ENCODE measurements around the gene SLIT3. TPM values are rescaled to one million over a fixed set of nuclear protein-coding genes. Genes with fewer than 3 reads are reported as not detected.

Gene SLIT3
- total and polyA plus RNA-seq, 9 of the 15 experiments (the other 6 are each of a cell fraction or from before 2014, with no cell fraction given): 0.01 to 0.04 TPM; not detected in 7

DNA sequence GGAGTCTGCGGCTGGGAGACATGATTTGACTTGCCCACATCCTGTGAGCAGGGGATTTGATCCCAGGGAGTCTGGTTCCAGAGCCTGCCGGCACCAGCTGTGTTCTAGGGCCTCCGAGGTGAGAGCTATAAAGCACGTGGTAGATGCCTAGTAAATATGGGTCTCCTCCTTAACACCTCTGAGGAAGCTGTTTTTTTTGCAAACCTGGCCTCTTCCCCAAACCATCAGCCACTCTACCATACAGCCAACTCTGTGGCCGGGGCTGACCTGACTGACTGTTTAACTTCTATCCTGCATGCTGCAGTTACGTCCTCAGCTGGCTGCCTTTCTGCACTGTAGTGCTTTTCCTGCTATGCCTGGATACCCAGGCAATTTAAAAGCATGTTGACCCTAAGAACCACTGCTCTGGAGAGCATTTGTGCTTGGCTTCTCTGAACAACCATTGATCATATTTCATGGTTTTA lies 220.5 kb downstream of the SLIT3 start:
- Histone ChIP-seq H3K4me3 (no peak overlapping the region), H3K27me3 (ENCODE audit: control insufficient read depth in 2 of 2, insufficient read depth in 2 of 2, low read length in 2 of 2) (peaks cover 0 to 4% of the 10 kb centered on the region in 2 experiments; a peak in 1 of 5 replicates), H3K9ac (ENCODE audit: insufficient read depth in 1 of 2, low read depth in 2 of 2, low read length in 2 of 2) (no peak overlapping the region), H3K36me3 (ENCODE audit: control insufficient read depth, insufficient read depth, low read length) (no peaks in the 10 kb centered on the region), H4K20me1 (replicated peaks; ENCODE audit: control insufficient read depth, insufficient read depth, low read length) (no peaks in the 10 kb centered on the region), H3K9me3 (replicated peaks; ENCODE audit: control insufficient read depth, insufficient read depth, low read depth, low read length) (no peaks in the 10 kb centered on the region), H3K79me2 (ENCODE audit: control insufficient read depth, insufficient read depth, low read length) (no peaks in the 10 kb centered on the region), H3K9me1 (ENCODE audit: control insufficient read depth, insufficient read depth, low read length) (no peaks in the 10 kb centered on the region), H3K4me2 (ENCODE audit: insufficient read depth, low read length) (no peak overlapping the region), H2AFZ (ENCODE audit: low read depth, low read length) (no peak overlapping the region), H3K4me1 (replicated peaks in 1 of 2; ENCODE audit: control insufficient read depth in 2 of 2, insufficient read depth in 2 of 2, low read length in 2 of 2) (no peaks in the 10 kb centered on the region), H3K27ac (ENCODE audit: extremely low read depth, low read depth, low read length) (no peak overlapping the region)
- WGBS (ENCODE audit: insufficient coverage, low coverage, missing lambda C conversion rate): 0% methylated on average over 6 of the region's 6 CpGs
- FAIRE-seq (no peak), ATAC-seq (no peak), DNase-seq (ENCODE audit: extremely low read depth in 1 of 4, low spot score in 3 of 4) (no peak)
- no TSS peak for BruUV-seq (replicated peaks)
- intact Hi-C loops (cut with micrococcal nuclease) (no loop called here), in situ Hi-C loops (cut with MboI) (no loop called here)
- ChIA-PET POLR2A (no interaction called here), CTCF (ENCODE audit: low intra/inter-chr PET ratio) (no interaction called here)
- TF ChIP-seq, protein P1, sequence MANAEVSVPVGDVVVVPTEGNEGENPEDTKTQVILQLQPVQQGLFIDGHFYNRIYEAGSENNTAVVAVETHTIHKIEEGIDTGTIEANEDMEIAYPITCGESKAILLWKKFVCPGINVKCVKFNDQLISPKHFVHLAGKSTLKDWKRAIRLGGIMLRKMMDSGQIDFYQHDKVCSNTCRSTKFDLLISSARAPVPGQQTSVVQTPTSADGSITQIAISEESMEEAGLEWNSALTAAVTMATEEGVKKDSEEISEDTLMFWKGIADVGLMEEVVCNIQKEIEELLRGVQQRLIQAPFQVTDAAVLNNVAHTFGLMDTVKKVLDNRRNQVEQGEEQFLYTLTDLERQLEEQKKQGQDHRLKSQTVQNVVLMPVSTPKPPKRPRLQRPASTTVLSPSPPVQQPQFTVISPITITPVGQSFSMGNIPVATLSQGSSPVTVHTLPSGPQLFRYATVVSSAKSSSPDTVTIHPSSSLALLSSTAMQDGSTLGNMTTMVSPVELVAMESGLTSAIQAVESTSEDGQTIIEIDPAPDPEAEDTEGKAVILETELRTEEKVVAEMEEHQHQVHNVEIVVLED (CRISPR knock-in tag; IDR thresholded peaks at IDR 0.05): no peak
- TF ChIP-seq FOS (IDR thresholded peaks at IDR 0.05; ENCODE audit: extremely low read depth, insufficient read length): no peak
- TF ChIP-seq C11orf30 (IDR thresholded peaks at IDR 0.05; ENCODE audit: low read depth): no peak
- no peak for TF ChIP-seq HDAC2 (IDR thresholded peaks at IDR 0.05)
- TF ChIP-seq SMARCA4 (IDR thresholded peaks at IDR 0.05): no peak
- TF ChIP-seq NFATC3 (IDR thresholded peaks at IDR 0.05): no peak
- TF ChIP-seq NELFE (IDR thresholded peaks at IDR 0.05; ENCODE audit: insufficient read depth, insufficient read length): no peak
- no peak for TF ChIP-seq RBFOX2 (IDR thresholded peaks at IDR 0.05; ENCODE audit: low read depth, low read length)
